Measurements from ENCODE around the gene FKRP. TPM values are rescaled to one million over a fixed set of nuclear protein-coding genes. Genes with fewer than 3 reads are reported as not detected.

FKRP gene, protein sequence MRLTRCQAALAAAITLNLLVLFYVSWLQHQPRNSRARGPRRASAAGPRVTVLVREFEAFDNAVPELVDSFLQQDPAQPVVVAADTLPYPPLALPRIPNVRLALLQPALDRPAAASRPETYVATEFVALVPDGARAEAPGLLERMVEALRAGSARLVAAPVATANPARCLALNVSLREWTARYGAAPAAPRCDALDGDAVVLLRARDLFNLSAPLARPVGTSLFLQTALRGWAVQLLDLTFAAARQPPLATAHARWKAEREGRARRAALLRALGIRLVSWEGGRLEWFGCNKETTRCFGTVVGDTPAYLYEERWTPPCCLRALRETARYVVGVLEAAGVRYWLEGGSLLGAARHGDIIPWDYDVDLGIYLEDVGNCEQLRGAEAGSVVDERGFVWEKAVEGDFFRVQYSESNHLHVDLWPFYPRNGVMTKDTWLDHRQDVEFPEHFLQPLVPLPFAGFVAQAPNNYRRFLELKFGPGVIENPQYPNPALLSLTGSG
- 10 to 100 TPM in 2 of 4 donors, 1 to 10 TPM in 2; 7.0 to 14.3 (median 10.5) TPM for total RNA-seq

DNA sequence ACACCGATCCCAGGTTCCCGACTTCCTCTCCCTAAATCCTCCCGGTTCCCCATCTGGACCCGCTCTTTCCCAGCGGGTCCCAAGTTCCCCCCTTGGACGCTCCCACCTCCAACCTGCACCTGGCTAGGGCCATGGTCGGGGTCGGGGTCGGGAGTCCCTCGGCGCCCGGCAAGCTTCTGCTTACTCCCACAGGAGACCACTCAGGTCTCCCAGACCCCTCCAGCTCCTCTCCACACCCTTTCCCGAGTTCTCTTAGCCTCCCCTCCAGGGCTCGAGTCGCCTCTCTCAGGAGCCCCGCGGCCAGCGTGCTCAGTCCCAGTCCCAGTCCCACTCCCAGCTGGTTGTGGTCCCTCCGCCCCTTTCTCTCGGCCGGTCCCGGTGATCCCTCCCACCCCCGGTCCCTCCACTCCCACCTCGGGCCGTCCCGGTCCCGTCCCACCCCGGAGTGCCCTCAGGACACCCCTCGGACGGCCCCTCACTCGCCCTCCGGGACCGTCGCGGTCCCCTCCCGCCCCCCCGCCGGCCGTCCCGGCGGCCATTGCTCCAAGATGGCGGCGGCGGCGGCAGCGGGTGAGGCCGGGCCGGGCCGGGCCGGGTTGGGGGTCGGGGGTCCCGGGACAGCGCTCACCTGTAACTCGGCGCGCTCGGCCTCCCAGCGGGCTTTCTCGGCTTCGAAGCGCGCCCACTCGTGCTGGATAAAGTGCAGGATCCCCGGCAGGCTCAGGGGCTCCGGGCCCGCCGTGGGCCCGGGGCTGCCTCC lies at the start of gene FKRP:
Gene FKRP, plus strand, starts transcription at position 537 of the 760 bp plus-strand sequence. CDS start 9,394 bp downstream, outside the sequence.
- TF ChIP-seq, protein P1, sequence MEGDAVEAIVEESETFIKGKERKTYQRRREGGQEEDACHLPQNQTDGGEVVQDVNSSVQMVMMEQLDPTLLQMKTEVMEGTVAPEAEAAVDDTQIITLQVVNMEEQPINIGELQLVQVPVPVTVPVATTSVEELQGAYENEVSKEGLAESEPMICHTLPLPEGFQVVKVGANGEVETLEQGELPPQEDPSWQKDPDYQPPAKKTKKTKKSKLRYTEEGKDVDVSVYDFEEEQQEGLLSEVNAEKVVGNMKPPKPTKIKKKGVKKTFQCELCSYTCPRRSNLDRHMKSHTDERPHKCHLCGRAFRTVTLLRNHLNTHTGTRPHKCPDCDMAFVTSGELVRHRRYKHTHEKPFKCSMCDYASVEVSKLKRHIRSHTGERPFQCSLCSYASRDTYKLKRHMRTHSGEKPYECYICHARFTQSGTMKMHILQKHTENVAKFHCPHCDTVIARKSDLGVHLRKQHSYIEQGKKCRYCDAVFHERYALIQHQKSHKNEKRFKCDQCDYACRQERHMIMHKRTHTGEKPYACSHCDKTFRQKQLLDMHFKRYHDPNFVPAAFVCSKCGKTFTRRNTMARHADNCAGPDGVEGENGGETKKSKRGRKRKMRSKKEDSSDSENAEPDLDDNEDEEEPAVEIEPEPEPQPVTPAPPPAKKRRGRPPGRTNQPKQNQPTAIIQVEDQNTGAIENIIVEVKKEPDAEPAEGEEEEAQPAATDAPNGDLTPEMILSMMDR (IDR thresholded peaks at IDR 0.05; ENCODE audit: low read depth): no peak

DNA sequence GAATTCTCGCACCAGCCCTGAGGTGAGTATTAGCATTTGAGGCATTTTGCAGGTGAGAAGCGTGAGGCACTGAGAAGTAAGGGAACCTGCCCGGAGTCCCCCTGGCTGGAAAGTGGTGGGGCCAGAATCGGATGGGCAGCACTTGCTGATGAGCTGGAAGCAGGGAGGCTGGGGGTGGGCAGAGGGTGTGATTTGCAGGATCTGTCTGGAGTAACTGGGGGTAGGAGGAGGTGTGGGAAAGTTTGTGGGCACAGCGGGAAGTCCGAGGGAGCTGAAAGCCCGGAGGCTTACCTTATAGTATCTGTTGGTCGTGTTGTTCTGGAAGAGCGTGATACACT lies 49.0 kb upstream of the FKRP start:
- TF ChIP-seq, protein P1 (IDR thresholded peaks at IDR 0.05; ENCODE audit: low read depth): no peak

GRCh38 chr19:46697204-46697960 lies 48.5 kb upstream of the FKRP start:
- TF ChIP-seq, protein P1 (IDR thresholded peaks at IDR 0.05; ENCODE audit: low read depth): no peak

DNA sequence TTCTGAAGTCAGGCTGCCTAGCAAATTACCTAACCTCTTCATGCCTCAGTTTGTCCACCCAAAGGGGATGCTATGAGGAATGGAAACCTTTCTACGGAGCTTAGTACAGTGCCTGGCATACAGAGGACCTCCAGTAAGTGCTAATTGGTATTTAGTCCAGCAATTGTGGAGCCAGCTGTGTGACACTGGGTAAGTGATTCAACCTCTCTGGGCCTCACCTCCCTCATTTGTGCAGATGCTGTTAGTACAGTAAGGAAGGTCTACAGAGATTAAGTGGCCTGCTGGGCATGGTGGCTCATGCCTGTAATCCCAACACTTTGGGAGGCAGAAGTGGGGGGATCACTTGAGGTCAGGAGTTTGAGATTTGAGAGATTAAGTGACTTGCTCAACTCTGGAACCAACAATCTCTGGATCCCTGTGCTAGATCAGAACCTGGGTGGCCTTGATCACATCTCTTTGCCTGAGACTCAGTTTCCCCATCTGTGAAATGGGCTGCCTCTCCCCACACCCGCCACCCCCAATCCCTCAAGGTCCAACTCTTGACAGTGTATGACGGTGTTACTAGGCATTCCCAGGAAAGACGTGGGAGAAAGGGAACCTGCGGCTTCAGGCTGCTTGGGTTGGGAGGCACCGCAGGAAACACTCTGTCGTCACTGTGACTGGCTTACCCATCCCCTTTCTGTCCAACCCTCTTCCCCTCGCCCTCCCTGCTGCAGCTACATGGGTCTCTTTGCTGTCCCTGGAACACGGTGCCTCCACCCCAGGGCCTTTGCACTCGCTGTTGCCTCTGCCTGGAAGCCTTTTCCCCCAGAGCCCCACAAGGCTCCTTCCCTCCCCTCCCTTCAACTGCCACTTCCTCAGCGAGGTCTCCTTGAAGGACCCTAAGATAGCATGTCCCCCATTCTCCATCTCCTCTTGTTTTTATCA lies 47.2 kb upstream of the FKRP start:
- TF ChIP-seq, protein P1 (IDR thresholded peaks at IDR 0.05; ENCODE audit: low read depth): no peak

DNA sequence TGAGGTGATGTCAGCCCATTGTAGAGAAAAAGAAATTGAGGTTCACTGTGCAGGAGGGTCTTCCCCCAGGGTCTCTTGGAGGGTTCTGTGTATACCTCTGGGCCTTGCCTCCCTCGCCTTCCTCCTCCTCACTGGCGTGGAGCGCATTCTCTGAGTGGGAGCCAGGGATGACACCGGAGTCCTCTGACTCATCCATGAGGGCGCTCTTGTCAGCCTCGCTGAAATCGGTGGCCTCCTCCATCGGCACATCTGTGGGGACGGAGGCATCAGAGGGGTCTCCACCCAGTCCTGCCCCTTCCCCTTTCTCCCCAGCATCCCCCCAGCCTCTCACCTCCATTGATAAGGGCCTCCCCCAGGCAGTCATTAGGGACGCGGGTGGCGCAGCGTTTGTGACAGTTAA lies 45.2 kb upstream of the FKRP start:
- TF ChIP-seq, protein P1 (IDR thresholded peaks at IDR 0.05; ENCODE audit: low read depth): no peak

GRCh38 chr19:46704379-46705076 lies 41.3 kb upstream of the FKRP start:
- TF ChIP-seq, protein P1 (IDR thresholded peaks at IDR 0.05; ENCODE audit: low read depth): no peak

Measured in subcutaneous adipose tissue (tissue), 4 donors.